CD14-positive monocyte (primary cell): ENCODE results near the gene SGCD. TPM values are rescaled to one million over a fixed set of nuclear protein-coding genes. Genes with fewer than 3 reads are reported as not detected.

Experiments used
- DNase-seq, 3 donors: peaks; one replicate each; pipeline ENCODE4 v3.0.0-alpha.2; 2011 to 2022
- H2AFZ ChIP-seq: 2 replicates; pipeline ENCODE4 v1.6.0; 2012; ENCODE audit warnings: mild to moderate bottlenecking, low read depth, low read length, inconsistent platforms; ENCODE audit not compliant: insufficient read depth, poor library complexity, severe bottlenecking
- H3K27ac ChIP-seq, 2 donors: 1 replicate in 1 of 2; 2 replicates in 1 of 2; pipeline ENCODE4 v1.5.1; 2012 to 2013; ENCODE audit warnings: low read length in 2 of 2, control low read depth in 1 of 2, inconsistent platforms in 1 of 2, low read depth in 1 of 2, mild to moderate bottlenecking in 1 of 2
- H3K27me3 ChIP-seq, 2 donors: one replicate each; pipeline versions ENCODE4 v1.6.0 to v1.6.1; 2011 to 2013; ENCODE audit warnings: low read length in 2 of 2; ENCODE audit not compliant: control insufficient read depth in 2 of 2, insufficient read depth in 2 of 2
- H3K36me3 ChIP-seq, 2 donors: replicated peaks in 1 of 2; 1 replicate in 1 of 2; 2 replicates in 1 of 2; pipeline versions ENCODE4 v1.5.1 to v1.6.1; 2012 to 2013; ENCODE audit warnings: low read length in 2 of 2, control low read depth in 1 of 2, inconsistent platforms in 1 of 2, mild to moderate bottlenecking in 1 of 2; ENCODE audit not compliant: insufficient read depth in 2 of 2, control insufficient read depth in 1 of 2
- H3K4me1 ChIP-seq, 2 donors: 1 replicate in 1 of 2; 2 replicates in 1 of 2; pipeline versions ENCODE4 v1.5.1 to v1.6.1; 2012 to 2013; ENCODE audit warnings: low read length in 2 of 2, control low read depth in 1 of 2, inconsistent platforms in 1 of 2, mild to moderate bottlenecking in 1 of 2, moderate library complexity in 1 of 2; ENCODE audit not compliant: insufficient read depth in 2 of 2, control insufficient read depth in 1 of 2
- H3K4me2 ChIP-seq: replicated peaks from 2 replicates; pipeline ENCODE3; 2012; ENCODE audit warnings: low read length, moderate library complexity, mild to moderate bottlenecking; ENCODE audit not compliant: poor library complexity, severe bottlenecking; ENCODE audit errors: extremely low read depth
- H3K4me3 ChIP-seq, 3 experiments: fragments of 200-600 bp in 1 of 3; sonication (generic) in 1 of 3; replicated peaks in 1 of 3; 1 replicate in 2 of 3; 2 replicates in 1 of 3; pipeline ENCODE4 v1.5.1; 2011 to 2013; ENCODE audit warnings: low read length in 3 of 3, mild to moderate bottlenecking in 3 of 3, control low read depth in 2 of 3, low read depth in 2 of 3, inconsistent platforms in 1 of 3, moderate library complexity in 1 of 3
- H3K79me2 ChIP-seq: 2 replicates; pipeline ENCODE4 v1.6.0; 2012; ENCODE audit warnings: mild to moderate bottlenecking, control low read depth, inconsistent platforms, low read length, moderate library complexity; ENCODE audit not compliant: insufficient read depth
- H3K9ac ChIP-seq: 2 replicates; pipeline ENCODE4 v1.6.0; 2017; ENCODE audit warnings: low read length, mild to moderate bottlenecking; ENCODE audit not compliant: insufficient read depth, poor library complexity, severe bottlenecking
- H3K9me3 ChIP-seq, 2 donors: replicated peaks in 1 of 2; 1 replicate in 1 of 2; 2 replicates in 1 of 2; pipeline versions ENCODE4 v1.5.1 to v1.6.1; 2012 to 2013; ENCODE audit warnings: low read length in 2 of 2, control low read depth in 1 of 2; ENCODE audit not compliant: control insufficient read depth in 1 of 2, insufficient read depth in 1 of 2
- H4K20me1 ChIP-seq: 2 replicates; pipeline ENCODE4 v1.6.0; 2012; ENCODE audit warnings: mild to moderate bottlenecking, low read length, control low read depth, moderate library complexity; ENCODE audit not compliant: insufficient read depth
- H3K27ac Mint-ChIP-seq, 7 donors: one replicate each; pipeline ENCODE4 v1.8.0; 2020; ENCODE audit warnings: mild to moderate bottlenecking in 7 of 7, mixed read lengths in 7 of 7, moderate library complexity in 6 of 7, inconsistent platforms in 2 of 7
- H3K27me3 Mint-ChIP-seq, 3 donors: one replicate each; pipeline ENCODE4 v1.8.0; 2021 to 2022; ENCODE audit warnings: low read depth in 3 of 3, mild to moderate bottlenecking in 3 of 3, mixed read lengths in 3 of 3, moderate library complexity in 3 of 3, inconsistent platforms in 1 of 3
- H3K36me3 Mint-ChIP-seq, 2 donors: one replicate each; pipeline ENCODE4 v1.8.0; 2020; ENCODE audit warnings: mixed read lengths in 2 of 2, inconsistent platforms in 1 of 2, mild to moderate bottlenecking in 1 of 2
- H3K4me1 Mint-ChIP-seq: one replicate; pipeline ENCODE4 v1.8.0; 2020; ENCODE audit warnings: mild to moderate bottlenecking, mixed read lengths
- H3K4me3 Mint-ChIP-seq, 2 donors: one replicate each; pipeline ENCODE4 v1.8.0; 2020; ENCODE audit warnings: mild to moderate bottlenecking in 2 of 2, mixed read lengths in 2 of 2, moderate library complexity in 1 of 2
- H3K9me3 Mint-ChIP-seq, 7 donors: one replicate each; pipeline ENCODE4 v1.8.0; 2020 to 2022; ENCODE audit warnings: mixed read lengths in 7 of 7, mild to moderate bottlenecking in 6 of 7, moderate library complexity in 6 of 7, inconsistent platforms in 2 of 7
- WGBS: methylation state at CpG from one replicate; pipeline ENCODE4 v1.1.5; 2013; ENCODE audit warnings: missing lambda C conversion rate; ENCODE audit not compliant: insufficient coverage; 5-methylcytosine and 5-hydroxymethylcytosine counted together
- intact Hi-C, 2 donors: fragments of 100-400 bp; cut with micrococcal nuclease; formaldehyde crosslinking; loops; one replicate each; pipeline versions ENCODE4 v1.15.0 to v1.15.1; 2023
- polyA plus RNA-seq, 3 donors: library from polyadenylated mRNA; depleted of rRNA in 1 of 3; unstranded in 2 of 3; stranded (reverse) in 1 of 3; fragments of 300-500 nt in 2 of 3; fragments of >200 nt in 1 of 3; fragmentation: Illumina TruSeq in 2 of 3; gene quantifications; 1 replicate in 2 of 3; 2 replicates in 1 of 3; pipeline ENCODE4 v1.2.3, GENCODE V29; 2012 to 2021
- TF ChIP-seq, protein P1 (sequence below): fragments of 200-600 bp; IDR thresholded peaks from one replicate; pipeline ENCODE4 v1.8.0; 2022; ENCODE audit warnings: antibody characterized with exemption, mild to moderate bottlenecking

The SGCD gene
- polyA plus RNA-seq, 3 donors: not detected

DNA sequence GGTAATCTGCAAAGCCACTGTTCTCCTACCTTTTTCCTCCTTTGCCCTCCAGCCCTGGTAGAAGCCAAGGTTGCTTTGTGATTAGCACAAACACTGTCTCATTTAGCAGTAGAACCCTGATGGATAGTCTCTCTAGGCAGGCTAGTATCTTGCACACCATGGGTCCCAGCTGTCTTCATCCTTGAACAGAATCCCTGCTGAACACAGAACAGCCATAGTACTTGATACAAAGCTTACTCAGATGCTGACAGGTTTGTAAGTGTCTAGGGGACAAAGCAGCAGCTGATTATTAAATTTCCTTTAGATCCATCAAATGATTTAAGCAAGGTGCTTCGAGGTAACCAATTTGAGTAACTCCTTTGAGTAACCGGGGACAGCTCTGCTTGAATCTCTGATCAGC lies 359.4 kb downstream of the SGCD start:
- H3K4me2 ChIP-seq: no peak overlapping the region
- no peaks in the 10 kb centered on the region for H4K20me1 ChIP-seq
- H2AFZ ChIP-seq: no peak overlapping the region
- Mint-ChIP-seq H3K4me3 (no peak overlapping the region), H3K27me3 (peaks cover 0 to 2% (median 1%) of the 10 kb centered on the region in 3 donors), H3K36me3 (no peaks in the 10 kb centered on the region), H3K4me1 (no peaks in the 10 kb centered on the region), H3K9me3 (peaks cover 0 to 6% (median 0%) of the 10 kb centered on the region in 7 donors), H3K27ac (no peak overlapping the region)
- DNase-seq: no peak
- no peaks in the 10 kb centered on the region for H3K36me3 ChIP-seq
- no peaks in the 10 kb centered on the region for H3K27me3 ChIP-seq
- no peaks in the 10 kb centered on the region for H3K4me1 ChIP-seq
- H3K9me3 ChIP-seq: no peaks in the 10 kb centered on the region
- H3K79me2 ChIP-seq: no peaks in the 10 kb centered on the region
- TF ChIP-seq, protein P1, sequence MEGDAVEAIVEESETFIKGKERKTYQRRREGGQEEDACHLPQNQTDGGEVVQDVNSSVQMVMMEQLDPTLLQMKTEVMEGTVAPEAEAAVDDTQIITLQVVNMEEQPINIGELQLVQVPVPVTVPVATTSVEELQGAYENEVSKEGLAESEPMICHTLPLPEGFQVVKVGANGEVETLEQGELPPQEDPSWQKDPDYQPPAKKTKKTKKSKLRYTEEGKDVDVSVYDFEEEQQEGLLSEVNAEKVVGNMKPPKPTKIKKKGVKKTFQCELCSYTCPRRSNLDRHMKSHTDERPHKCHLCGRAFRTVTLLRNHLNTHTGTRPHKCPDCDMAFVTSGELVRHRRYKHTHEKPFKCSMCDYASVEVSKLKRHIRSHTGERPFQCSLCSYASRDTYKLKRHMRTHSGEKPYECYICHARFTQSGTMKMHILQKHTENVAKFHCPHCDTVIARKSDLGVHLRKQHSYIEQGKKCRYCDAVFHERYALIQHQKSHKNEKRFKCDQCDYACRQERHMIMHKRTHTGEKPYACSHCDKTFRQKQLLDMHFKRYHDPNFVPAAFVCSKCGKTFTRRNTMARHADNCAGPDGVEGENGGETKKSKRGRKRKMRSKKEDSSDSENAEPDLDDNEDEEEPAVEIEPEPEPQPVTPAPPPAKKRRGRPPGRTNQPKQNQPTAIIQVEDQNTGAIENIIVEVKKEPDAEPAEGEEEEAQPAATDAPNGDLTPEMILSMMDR: no peak
- 84% methylated on average over 2 of the region's 2 CpGs for WGBS
- no peak overlapping the region for H3K9ac ChIP-seq
- no peak overlapping the region for H3K27ac ChIP-seq
- intact Hi-C loops: no loop called here
- no peak overlapping the region for H3K4me3 ChIP-seq

DNA sequence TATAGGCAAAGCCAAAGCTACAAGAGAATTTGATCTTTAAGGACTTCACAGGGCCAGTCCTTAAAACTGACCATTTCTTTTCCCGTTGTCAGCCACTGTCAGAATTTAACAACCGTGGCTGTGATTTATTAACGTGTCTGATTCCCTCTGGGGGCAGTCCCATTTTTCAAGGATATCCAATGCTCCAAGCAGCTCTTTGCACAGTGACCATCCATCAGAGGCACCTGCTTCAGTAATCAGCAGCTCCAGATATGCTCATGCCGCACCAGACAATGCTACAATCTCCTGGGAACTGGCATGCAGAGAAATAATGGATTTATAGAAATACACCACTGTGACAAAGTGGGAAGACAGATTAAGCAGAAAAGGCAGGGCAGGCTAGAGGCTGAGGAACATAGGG lies 359.8 kb downstream of the SGCD start:
- Histone ChIP-seq H3K79me2 (no peaks in the 10 kb centered on the region), H3K4me2 (no peak overlapping the region), H3K27ac (no peak overlapping the region), H3K9me3 (no peaks in the 10 kb centered on the region), H3K4me3 (no peak overlapping the region), H4K20me1 (no peaks in the 10 kb centered on the region), H3K4me1 (no peaks in the 10 kb centered on the region), H3K36me3 (no peaks in the 10 kb centered on the region), H3K27me3 (no peaks in the 10 kb centered on the region), H2AFZ (no peak overlapping the region), H3K9ac (no peak overlapping the region)
- H3K9me3 Mint-ChIP-seq: peaks cover 0 to 6% (median 0%) of the 10 kb centered on the region in 7 donors
- no peak overlapping the region for H3K4me3 Mint-ChIP-seq
- TF ChIP-seq, protein P1: no peak
- no peaks in the 10 kb centered on the region for H3K4me1 Mint-ChIP-seq
- H3K27ac Mint-ChIP-seq: no peak overlapping the region
- WGBS: 44% methylated on average over 3 of the region's 4 CpGs
- H3K36me3 Mint-ChIP-seq: no peaks in the 10 kb centered on the region
- intact Hi-C loops: no loop called here
- peaks cover 0 to 2% (median 1%) of the 10 kb centered on the region in 3 donors for H3K27me3 Mint-ChIP-seq
- no peak for DNase-seq
